ENCODE data around the gene ASIC2. TPM values are rescaled to one million over a fixed set of nuclear protein-coding genes. Genes with fewer than 3 reads are reported as not detected.

Gene ASIC2
- total RNA-seq, 2 donors from 2014 or later = not detected

- H3K9me3 Mint-ChIP-seq = no peaks in the 10 kb centered on the region
- no peaks in the 10 kb centered on the region for H3K36me3 Mint-ChIP-seq (ENCODE audit: insufficient read depth in 2 of 2)
- no peak for ATAC-seq (replicated peaks in 1 of 2)
- no peaks in the 10 kb centered on the region for H3K4me1 Mint-ChIP-seq (ENCODE audit: low read depth)
- H3K4me3 Mint-ChIP-seq = no peak overlapping the region
- H3K27ac Mint-ChIP-seq = no peak overlapping the region
- no peak for DNase-seq
- peaks cover 3% of the 10 kb centered on the region for H3K27me3 Mint-ChIP-seq (ENCODE audit: low read depth)
These were observed 30.6 kb downstream of the ASIC2 start for GRCh38 chr17:33262266-33263123.

- H3K27me3 Mint-ChIP-seq (ENCODE audit: low read depth) = peaks cover 7% of the 10 kb centered on the region
- H3K4me3 Mint-ChIP-seq = no peak overlapping the region
- H3K9me3 Mint-ChIP-seq = no peaks in the 10 kb centered on the region
- no peak overlapping the region for H3K27ac Mint-ChIP-seq
- ATAC-seq (replicated peaks in 1 of 2) (no peak), DNase-seq (no peak)
- H3K36me3 Mint-ChIP-seq (ENCODE audit: insufficient read depth in 2 of 2) = no peaks in the 10 kb centered on the region
- no peaks in the 10 kb centered on the region for H3K4me1 Mint-ChIP-seq (ENCODE audit: low read depth)
These were observed 31.3 kb downstream of the ASIC2 start for GRCh38 chr17:33261820-33262219.

GRCh38 chr17:33260638-33261037 lies 32.5 kb downstream of the ASIC2 start:
- Mint-ChIP-seq H3K27me3 (ENCODE audit: low read depth) (peaks cover 7% of the 10 kb centered on the region), H3K36me3 (ENCODE audit: insufficient read depth in 2 of 2) (no peaks in the 10 kb centered on the region), H3K4me1 (ENCODE audit: low read depth) (no peaks in the 10 kb centered on the region), H3K4me3 (no peak overlapping the region), H3K27ac (no peak overlapping the region), H3K9me3 (no peaks in the 10 kb centered on the region)
- DNase-seq (no peak), ATAC-seq (replicated peaks in 1 of 2) (no peak)

GRCh38 chr17:33258296-33258695 lies 34.8 kb downstream of the ASIC2 start:
- no peak for DNase-seq

GRCh38 chr17:33245183-33245582 lies 47.9 kb downstream of the ASIC2 start:
- Mint-ChIP-seq H3K27me3 (ENCODE audit: low read depth) (peaks cover 20% of the 10 kb centered on the region), H3K9me3 (no peaks in the 10 kb centered on the region), H3K4me1 (ENCODE audit: low read depth) (no peaks in the 10 kb centered on the region), H3K4me3 (no peak overlapping the region), H3K27ac (no peak overlapping the region), H3K36me3 (ENCODE audit: insufficient read depth in 2 of 2) (no peaks in the 10 kb centered on the region)
- ATAC-seq (replicated peaks in 1 of 2) = no peak
- no peak for DNase-seq

More at GRCh38 chr17:33258296-33258695, 34.8 kb downstream of the ASIC2 start:
- H3K4me1 Mint-ChIP-seq (ENCODE audit: low read depth) = no peaks in the 10 kb centered on the region
- H3K27ac Mint-ChIP-seq = no peak overlapping the region
- ATAC-seq (replicated peaks in 1 of 2) = no peak
- no peaks in the 10 kb centered on the region for H3K9me3 Mint-ChIP-seq
- no peak overlapping the region for H3K4me3 Mint-ChIP-seq
- peaks cover 7% of the 10 kb centered on the region for H3K27me3 Mint-ChIP-seq (ENCODE audit: low read depth)
- no peaks in the 10 kb centered on the region for H3K36me3 Mint-ChIP-seq (ENCODE audit: insufficient read depth in 2 of 2)

GRCh38 chr17:33243732-33244131 lies 49.4 kb downstream of the ASIC2 start:
- H3K4me1 Mint-ChIP-seq (ENCODE audit: low read depth) = no peaks in the 10 kb centered on the region
- no peak overlapping the region for H3K4me3 Mint-ChIP-seq
- no peak for DNase-seq
- no peak overlapping the region for H3K27ac Mint-ChIP-seq
- H3K27me3 Mint-ChIP-seq (ENCODE audit: low read depth) = peaks cover 20% of the 10 kb centered on the region
- no peaks in the 10 kb centered on the region for H3K36me3 Mint-ChIP-seq (ENCODE audit: insufficient read depth in 2 of 2)
- no peak for ATAC-seq (replicated peaks in 1 of 2)
- H3K9me3 Mint-ChIP-seq = no peaks in the 10 kb centered on the region

GRCh38 chr17:33242375-33243124 lies 50.5 kb downstream of the ASIC2 start:
- DNase-seq (no peak), ATAC-seq (replicated peaks in 1 of 2) (no peak)
- Mint-ChIP-seq H3K27me3 (ENCODE audit: low read depth) (peaks cover 20% of the 10 kb centered on the region), H3K4me3 (no peak overlapping the region), H3K9me3 (no peaks in the 10 kb centered on the region), H3K36me3 (ENCODE audit: insufficient read depth in 2 of 2) (no peaks in the 10 kb centered on the region), H3K4me1 (ENCODE audit: low read depth) (no peaks in the 10 kb centered on the region), H3K27ac (no peak overlapping the region)

- no peak for ATAC-seq (replicated peaks in 1 of 2)
- H3K36me3 Mint-ChIP-seq (ENCODE audit: insufficient read depth in 2 of 2) = no peaks in the 10 kb centered on the region
- peaks cover 20% of the 10 kb centered on the region for H3K27me3 Mint-ChIP-seq (ENCODE audit: low read depth)
- no peak for DNase-seq
- H3K9me3 Mint-ChIP-seq = no peaks in the 10 kb centered on the region
- no peaks in the 10 kb centered on the region for H3K4me1 Mint-ChIP-seq (ENCODE audit: low read depth)
- no peak overlapping the region for H3K27ac Mint-ChIP-seq
- no peak overlapping the region for H3K4me3 Mint-ChIP-seq
These were observed 51.7 kb downstream of the ASIC2 start for GRCh38 chr17:33241390-33241789.

GRCh38 chr17:33240362-33240761 lies 52.7 kb downstream of the ASIC2 start:
- Mint-ChIP-seq H3K9me3 (no peaks in the 10 kb centered on the region), H3K27ac (no peak overlapping the region), H3K4me3 (no peak overlapping the region), H3K4me1 (ENCODE audit: low read depth) (no peaks in the 10 kb centered on the region), H3K27me3 (ENCODE audit: low read depth) (peaks cover 20% of the 10 kb centered on the region), H3K36me3 (ENCODE audit: insufficient read depth in 2 of 2) (no peaks in the 10 kb centered on the region)
- no peak for DNase-seq
- no peak for ATAC-seq (replicated peaks in 1 of 2)

GRCh38 chr17:33239702-33240101 lies 53.4 kb downstream of the ASIC2 start:
- no peaks in the 10 kb centered on the region for H3K4me1 Mint-ChIP-seq (ENCODE audit: low read depth)
- no peak for ATAC-seq (replicated peaks in 1 of 2)
- DNase-seq = no peak
- no peaks in the 10 kb centered on the region for H3K9me3 Mint-ChIP-seq
- H3K27me3 Mint-ChIP-seq (ENCODE audit: low read depth) = peaks cover 20% of the 10 kb centered on the region
- H3K36me3 Mint-ChIP-seq (ENCODE audit: insufficient read depth in 2 of 2) = no peaks in the 10 kb centered on the region
- H3K27ac Mint-ChIP-seq = no peak overlapping the region
- no peak overlapping the region for H3K4me3 Mint-ChIP-seq

GRCh38 chr17:33234930-33235685 lies 58.0 kb downstream of the ASIC2 start:
- no peak overlapping the region for H3K4me3 Mint-ChIP-seq
- no peak overlapping the region for H3K27ac Mint-ChIP-seq
- peak; percentile 37 to 70 for ATAC-seq (replicated peaks in 1 of 2)
- H3K9me3 Mint-ChIP-seq = no peaks in the 10 kb centered on the region
- H3K4me1 Mint-ChIP-seq (ENCODE audit: low read depth) = no peaks in the 10 kb centered on the region
- DNase-seq = no peak
- no peaks in the 10 kb centered on the region for H3K36me3 Mint-ChIP-seq (ENCODE audit: insufficient read depth in 2 of 2)
- no peaks in the 10 kb centered on the region for H3K27me3 Mint-ChIP-seq (ENCODE audit: low read depth)

- H3K27me3 Mint-ChIP-seq (ENCODE audit: low read depth) = no peaks in the 10 kb centered on the region
- no peaks in the 10 kb centered on the region for H3K36me3 Mint-ChIP-seq (ENCODE audit: insufficient read depth in 2 of 2)
- H3K4me1 Mint-ChIP-seq (ENCODE audit: low read depth) = no peaks in the 10 kb centered on the region
- DNase-seq = no peak
- no peak overlapping the region for H3K27ac Mint-ChIP-seq
- no peak for ATAC-seq (replicated peaks in 1 of 2)
- no peaks in the 10 kb centered on the region for H3K9me3 Mint-ChIP-seq
- no peak overlapping the region for H3K4me3 Mint-ChIP-seq
These were observed 58.9 kb downstream of the ASIC2 start for GRCh38 chr17:33234233-33234632.

GRCh38 chr17:33233811-33234177 lies 59.3 kb downstream of the ASIC2 start:
- peaks cover 4% of the 10 kb centered on the region for H3K27me3 Mint-ChIP-seq (ENCODE audit: low read depth)

More at GRCh38 chr17:33233811-33234177, 59.3 kb downstream of the ASIC2 start:
- Mint-ChIP-seq H3K27ac (no peak overlapping the region), H3K4me3 (peak overlapping the region in 1 of 2 donors; percentile 16), H3K9me3 (no peaks in the 10 kb centered on the region), H3K4me1 (ENCODE audit: low read depth) (no peaks in the 10 kb centered on the region), H3K36me3 (ENCODE audit: insufficient read depth in 2 of 2) (no peaks in the 10 kb centered on the region)
- ATAC-seq (replicated peaks in 1 of 2) = peak in 1 of 2 donors; percentile 58
- DNase-seq = peak in 1 of 2 donors; percentile 3

All from activated T-cell treated with anti-CD3 and anti-CD28 coated beads, Interleukin-2, amount 50 U/mL, for 72 hours (primary cell).